Suprapubic skin (tissue), 3 donors: ENCODE results near the gene CHAC2.

Experiments used
- CTCF ChIP-seq, 2 donors: fragments of 200-600 bp in 1 of 2; fragments of 450-650 bp in 1 of 2; sonication (generic) in 1 of 2; IDR thresholded peaks; one replicate each; pipeline ENCODE4 v1.5.1; 2016 to 2019; ENCODE audit warnings: antibody characterized with exemption in 2 of 2, mild to moderate bottlenecking in 1 of 2, moderate library complexity in 1 of 2
- POLR2AphosphoS5 ChIP-seq, 3 donors: sonication (generic); formaldehyde crosslinking; IDR thresholded peaks; one replicate each; pipeline ENCODE4 v1.6.1; 2017; ENCODE audit warnings: antibody characterized with exemption in 3 of 3

- no peak for TF ChIP-seq CTCF (IDR thresholded peaks at IDR 0.05)
- TF ChIP-seq POLR2AphosphoS5 (IDR thresholded peaks at IDR 0.05) = no peak
These were observed 54.2 kb downstream of the CHAC2 start for GRCh38 chr2:53821810-53822209.
